ENCODE data around the gene PKNOX2. TPM values are rescaled to one million over a fixed set of nuclear protein-coding genes. Genes with fewer than 3 reads are reported as not detected.

Gene PKNOX2
- total and polyA plus RNA-seq, 4 donors: 3.1 to 10.6 (median 7.9) TPM

DNA sequence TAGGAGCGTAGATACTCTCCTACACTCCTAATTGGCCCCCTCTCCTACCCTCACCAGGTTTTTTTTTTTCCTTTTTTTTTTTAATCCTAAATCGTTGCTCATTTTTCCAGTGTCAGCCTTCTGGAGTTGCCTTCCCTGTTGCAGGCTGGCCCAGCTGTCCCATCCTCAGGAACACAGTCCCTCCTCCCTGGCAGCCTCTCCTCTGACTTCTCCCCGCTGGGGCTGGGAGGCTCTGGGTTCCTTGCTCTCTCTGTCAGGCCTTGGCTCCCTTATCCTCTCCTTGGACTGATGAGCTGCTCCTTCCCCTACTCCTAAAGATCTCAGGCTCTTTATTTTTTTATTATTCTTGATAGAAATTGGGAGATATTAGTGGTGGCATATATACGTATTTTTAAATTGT, 62.2 kb downstream of the PKNOX2 start:
- WGBS, 2 donors: 71 to 77% methylated on average over 4 of the region's 4 CpGs
- Histone ChIP-seq H3K4me1 (ENCODE audit: control insufficient read depth in 5 of 5, insufficient read depth in 5 of 5, low read length in 5 of 5) (peaks cover 0 to 24% (median 17%) of the 10 kb centered on the region in 5 donors), H3K4me3 (no peak overlapping the region), H3K27ac (ENCODE audit: low read depth in 1 of 2, low read length in 1 of 2) (peak overlapping the region in 1 of 2 donors; percentile 26), H3K9me3 (ENCODE audit: control insufficient read depth in 4 of 4, insufficient read depth in 3 of 4, low read length in 3 of 4) (peaks cover 0 to 2% (median 0%) of the 10 kb centered on the region in 4 donors), H3K36me3 (ENCODE audit: control insufficient read depth in 4 of 4, insufficient read depth in 4 of 4, low read length in 4 of 4) (no peaks in the 10 kb centered on the region), H3K9ac (ENCODE audit: insufficient read depth in 1 of 2, low read length in 2 of 2) (no peak overlapping the region), H3K27me3 (ENCODE audit: control insufficient read depth in 3 of 3, insufficient read depth in 3 of 3, low read length in 2 of 3) (no peaks in the 10 kb centered on the region)
- TF ChIP-seq, protein P1, sequence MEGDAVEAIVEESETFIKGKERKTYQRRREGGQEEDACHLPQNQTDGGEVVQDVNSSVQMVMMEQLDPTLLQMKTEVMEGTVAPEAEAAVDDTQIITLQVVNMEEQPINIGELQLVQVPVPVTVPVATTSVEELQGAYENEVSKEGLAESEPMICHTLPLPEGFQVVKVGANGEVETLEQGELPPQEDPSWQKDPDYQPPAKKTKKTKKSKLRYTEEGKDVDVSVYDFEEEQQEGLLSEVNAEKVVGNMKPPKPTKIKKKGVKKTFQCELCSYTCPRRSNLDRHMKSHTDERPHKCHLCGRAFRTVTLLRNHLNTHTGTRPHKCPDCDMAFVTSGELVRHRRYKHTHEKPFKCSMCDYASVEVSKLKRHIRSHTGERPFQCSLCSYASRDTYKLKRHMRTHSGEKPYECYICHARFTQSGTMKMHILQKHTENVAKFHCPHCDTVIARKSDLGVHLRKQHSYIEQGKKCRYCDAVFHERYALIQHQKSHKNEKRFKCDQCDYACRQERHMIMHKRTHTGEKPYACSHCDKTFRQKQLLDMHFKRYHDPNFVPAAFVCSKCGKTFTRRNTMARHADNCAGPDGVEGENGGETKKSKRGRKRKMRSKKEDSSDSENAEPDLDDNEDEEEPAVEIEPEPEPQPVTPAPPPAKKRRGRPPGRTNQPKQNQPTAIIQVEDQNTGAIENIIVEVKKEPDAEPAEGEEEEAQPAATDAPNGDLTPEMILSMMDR (IDR thresholded peaks at IDR 0.05; ENCODE audit: control extremely low read depth, extremely low read depth): no peak
- DNase-seq: peak in 1 of 3 donors; percentile 49
- ATAC-seq (ENCODE audit: insufficient read depth, low FRiP score): no peak

DNA sequence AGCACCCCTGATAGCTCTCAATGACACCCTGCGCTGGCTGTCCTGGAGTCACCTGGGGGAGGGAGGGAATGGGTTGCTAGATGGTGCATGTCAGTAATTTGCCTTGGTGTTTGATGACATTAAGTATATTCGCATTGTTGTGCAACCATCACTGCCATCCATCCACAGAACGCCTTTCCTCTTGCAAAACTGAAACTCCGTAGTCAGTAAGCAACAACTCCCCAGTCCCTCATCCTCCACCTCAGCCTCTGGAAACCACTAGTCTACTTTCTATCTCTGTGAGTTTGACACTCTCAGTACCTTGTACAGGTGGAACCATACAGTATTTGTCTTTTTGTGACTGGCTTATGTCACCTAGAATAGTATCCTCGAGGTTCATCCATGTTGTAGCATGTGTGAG, 62.6 kb downstream of the PKNOX2 start:
- Histone ChIP-seq H3K9me3 (ENCODE audit: control insufficient read depth in 4 of 4, insufficient read depth in 3 of 4, low read length in 3 of 4) (peaks cover 0 to 2% (median 0%) of the 10 kb centered on the region in 4 donors), H3K4me1 (ENCODE audit: control insufficient read depth in 5 of 5, insufficient read depth in 5 of 5, low read length in 5 of 5) (peaks cover 0 to 21% (median 16%) of the 10 kb centered on the region in 5 donors), H3K9ac (ENCODE audit: insufficient read depth in 1 of 2, low read length in 2 of 2) (no peak overlapping the region), H3K4me3 (no peak overlapping the region), H3K27me3 (ENCODE audit: control insufficient read depth in 3 of 3, insufficient read depth in 3 of 3, low read length in 2 of 3) (no peaks in the 10 kb centered on the region), H3K27ac (ENCODE audit: low read depth in 1 of 2, low read length in 1 of 2) (no peak overlapping the region), H3K36me3 (ENCODE audit: control insufficient read depth in 4 of 4, insufficient read depth in 4 of 4, low read length in 4 of 4) (no peaks in the 10 kb centered on the region)
- WGBS, 2 donors: 63 to 64% methylated on average over 5 of the region's 5 CpGs
- ATAC-seq (ENCODE audit: insufficient read depth, low FRiP score) (no peak), DNase-seq (peak in 2 of 3 donors; percentile 48 to 82)
- TF ChIP-seq, protein P1 (IDR thresholded peaks at IDR 0.05; ENCODE audit: control extremely low read depth, extremely low read depth): no peak

DNA sequence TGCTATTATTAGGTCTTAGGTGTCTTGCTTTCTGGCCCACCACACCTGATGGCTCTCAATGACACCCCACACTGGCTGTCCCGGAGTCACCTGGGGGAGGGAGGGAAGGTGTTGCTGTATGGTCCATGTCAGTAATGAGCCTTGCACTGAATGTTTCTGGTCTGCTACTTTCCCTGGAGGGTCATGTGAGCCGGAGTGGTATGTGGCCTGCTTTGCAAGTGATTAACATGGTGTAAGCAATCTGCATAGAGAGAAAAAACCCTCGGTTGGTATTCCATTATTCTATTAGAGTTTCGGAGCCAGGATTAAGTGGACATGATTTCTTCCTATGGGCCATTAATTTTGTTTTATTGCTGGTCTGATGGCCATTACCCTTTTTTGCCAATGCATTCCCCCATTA, 63.9 kb downstream of the PKNOX2 start:
- DNase-seq (no peak), ATAC-seq (ENCODE audit: insufficient read depth, low FRiP score) (no peak)
- no peaks in the 10 kb centered on the region for H3K27me3 ChIP-seq (ENCODE audit: control insufficient read depth in 3 of 3, insufficient read depth in 3 of 3, low read length in 2 of 3)
- H3K27ac ChIP-seq (ENCODE audit: low read depth in 1 of 2, low read length in 1 of 2): no peak overlapping the region
- WGBS, 2 donors: 81% methylated on average over 4 of the region's 4 CpGs
- no peaks in the 10 kb centered on the region for H3K9me3 ChIP-seq (ENCODE audit: control insufficient read depth in 4 of 4, insufficient read depth in 3 of 4, low read length in 3 of 4)
- TF ChIP-seq, protein P1 (IDR thresholded peaks at IDR 0.05; ENCODE audit: control extremely low read depth, extremely low read depth): no peak
- H3K4me1 ChIP-seq (ENCODE audit: control insufficient read depth in 5 of 5, insufficient read depth in 5 of 5, low read length in 5 of 5): peaks cover 0 to 21% (median 11%) of the 10 kb centered on the region in 5 donors
- no peak overlapping the region for H3K9ac ChIP-seq (ENCODE audit: insufficient read depth in 1 of 2, low read length in 2 of 2)
- H3K36me3 ChIP-seq (ENCODE audit: control insufficient read depth in 4 of 4, insufficient read depth in 4 of 4, low read length in 4 of 4): no peaks in the 10 kb centered on the region
- H3K4me3 ChIP-seq: no peak overlapping the region

DNA sequence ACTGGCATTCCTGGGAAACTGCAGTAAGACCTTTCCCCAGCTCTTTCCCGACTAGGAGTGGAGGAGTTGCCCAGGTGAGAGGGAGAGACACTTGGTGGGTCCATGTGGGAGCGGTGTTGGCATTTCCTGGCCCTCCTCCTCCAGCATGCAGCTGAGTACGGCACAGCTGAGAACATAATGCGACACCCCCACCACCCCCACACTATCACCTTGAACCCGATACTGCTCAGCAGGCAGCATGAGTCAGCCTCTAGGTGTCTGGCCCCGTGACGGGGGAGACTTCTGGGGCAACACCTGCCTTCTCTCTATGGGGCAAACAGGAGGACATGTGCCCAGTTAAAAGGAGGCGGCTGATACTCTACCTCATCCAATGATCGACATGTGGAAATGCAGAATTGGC, 64.4 kb downstream of the PKNOX2 start:
- H3K9ac ChIP-seq (ENCODE audit: insufficient read depth in 1 of 2, low read length in 2 of 2): no peak overlapping the region
- H3K4me1 ChIP-seq (ENCODE audit: control insufficient read depth in 5 of 5, insufficient read depth in 5 of 5, low read length in 5 of 5): peaks cover 0 to 18% (median 8%) of the 10 kb centered on the region in 5 donors
- no peaks in the 10 kb centered on the region for H3K27me3 ChIP-seq (ENCODE audit: control insufficient read depth in 3 of 3, insufficient read depth in 3 of 3, low read length in 2 of 3)
- no peaks in the 10 kb centered on the region for H3K36me3 ChIP-seq (ENCODE audit: control insufficient read depth in 4 of 4, insufficient read depth in 4 of 4, low read length in 4 of 4)
- ATAC-seq (ENCODE audit: insufficient read depth, low FRiP score): no peak
- H3K27ac ChIP-seq (ENCODE audit: low read depth in 1 of 2, low read length in 1 of 2): no peak overlapping the region
- WGBS, 2 donors: 87 to 90% methylated on average over 9 of the region's 9 CpGs
- TF ChIP-seq, protein P1 (IDR thresholded peaks at IDR 0.05; ENCODE audit: control extremely low read depth, extremely low read depth): no peak
- H3K9me3 ChIP-seq (ENCODE audit: control insufficient read depth in 4 of 4, insufficient read depth in 3 of 4, low read length in 3 of 4): no peaks in the 10 kb centered on the region
- no peak overlapping the region for H3K4me3 ChIP-seq
- DNase-seq: no peak

All from lung (tissue), 12 donors.